Keratinocyte (primary cell): ENCODE data around the gene C5. TPM values are rescaled to one million over a fixed set of nuclear protein-coding genes. Genes with fewer than 3 reads are reported as not detected.

Experiments used
- DNase-seq: peaks from one replicate; pipeline ENCODE4 v3.0.0-alpha.2; 2011; ENCODE audit warnings: low read depth, missing footprints, low spot score
- FAIRE-seq: peaks from 2 replicates; lab custom pipeline; 2011; peaks lifted over from hg19 to GRCh38; lab: Jason Lieb, UNC
- H2AFZ ChIP-seq: 2 replicates; pipeline ENCODE4 v1.6.0; 2012; ENCODE audit warnings: low read length, control low read depth, inconsistent platforms; ENCODE audit not compliant: control insufficient read depth
- H3K27ac ChIP-seq: 2 replicates; pipeline ENCODE4 v1.5.1; 2011; ENCODE audit warnings: low read length; ENCODE audit not compliant: control insufficient read depth, insufficient read depth
- H3K27me3 ChIP-seq: 3 replicates; pipeline ENCODE4 v1.6.0; 2011; ENCODE audit warnings: low read length; ENCODE audit not compliant: control insufficient read depth, insufficient read depth; ENCODE audit errors: extremely low read depth
- H3K36me3 ChIP-seq, 2 experiments: 2 replicates in 1 of 2; 3 replicates in 1 of 2; pipeline ENCODE4 v1.5.1; 2011; ENCODE audit warnings: low read length in 2 of 2, mild to moderate bottlenecking in 1 of 2; ENCODE audit not compliant: control insufficient read depth in 2 of 2, insufficient read depth in 2 of 2; ENCODE audit errors: extremely low read depth in 1 of 2
- H3K4me1 ChIP-seq: 3 replicates; pipeline ENCODE4 v1.5.1; 2011; ENCODE audit warnings: low read length; ENCODE audit not compliant: control insufficient read depth, insufficient read depth; ENCODE audit errors: extremely low read depth
- H3K4me2 ChIP-seq: 3 replicates; pipeline ENCODE4 v1.6.0; 2011; ENCODE audit warnings: low read depth, low read length; ENCODE audit not compliant: control insufficient read depth, insufficient read depth; ENCODE audit errors: extremely low read depth
- H3K4me3 ChIP-seq, 3 experiments: fragments of 200-600 bp in 1 of 3; sonication (generic) in 1 of 3; 2 replicates in 2 of 3; 3 replicates in 1 of 3; pipeline ENCODE4 v1.5.1; 2011 to 2016; ENCODE audit warnings: low read length in 3 of 3, mild to moderate bottlenecking in 3 of 3, control low read depth in 2 of 3, inconsistent platforms in 1 of 3, low read depth in 1 of 3, mixed read lengths in 1 of 3, mixed run types in 1 of 3, moderate library complexity in 1 of 3; ENCODE audit not compliant: control insufficient read depth in 2 of 3, insufficient read depth in 2 of 3; ENCODE audit errors: extremely low read depth in 1 of 3
- H3K79me2 ChIP-seq: 2 replicates; pipeline ENCODE4 v1.6.0; 2012; ENCODE audit warnings: low read length; ENCODE audit not compliant: control insufficient read depth, insufficient read depth
- H3K9ac ChIP-seq: 3 replicates; pipeline ENCODE4 v1.6.0; 2011; ENCODE audit warnings: low read length; ENCODE audit not compliant: control insufficient read depth, insufficient read depth; ENCODE audit errors: extremely low read depth
- H3K9me1 ChIP-seq: 3 replicates; pipeline ENCODE4 v1.6.0; 2011; ENCODE audit warnings: low read length; ENCODE audit not compliant: control insufficient read depth, insufficient read depth; ENCODE audit errors: extremely low read depth
- H3K9me3 ChIP-seq: 2 replicates; pipeline ENCODE4 v1.5.1; 2012; ENCODE audit warnings: low read depth, low read length; ENCODE audit not compliant: control insufficient read depth
- H4K20me1 ChIP-seq: 3 replicates; pipeline ENCODE4 v1.6.0; 2011; ENCODE audit warnings: low read length; ENCODE audit not compliant: control insufficient read depth, insufficient read depth; ENCODE audit errors: extremely low read depth
- CTCF ChIP-seq, 3 experiments: IDR thresholded peaks in 1 of 3; conservative IDR thresholded peaks in 1 of 3; optimal IDR thresholded peaks in 1 of 3; 2 replicates in 2 of 3; 3 replicates in 1 of 3; pipeline versions ENCODE3 to v1.5.1; 2011; ENCODE audit warnings: low read length in 3 of 3, mild to moderate bottlenecking in 3 of 3, moderate library complexity in 2 of 3, control low read depth in 1 of 3, inconsistent platforms in 1 of 3; ENCODE audit not compliant: insufficient read depth in 2 of 3; ENCODE audit errors: extremely low read depth in 1 of 3
- EZH2 ChIP-seq: IDR thresholded peaks from one replicate; pipeline ENCODE4 v1.6.1; 2012; ENCODE audit warnings: inconsistent platforms, mild to moderate bottlenecking, low read length, moderate library complexity
- dilution Hi-C: fragments of 300-500 bp; cut with MboI; formaldehyde crosslinking; loops from one replicate; pipeline ENCODE4 v1.7.0; 2020; ENCODE audit warnings: low sequenced_read_pairs; ENCODE audit not compliant: extremely low pct_ligation_motif_present
- polyA plus RNA-seq, 5 experiments: library from polyadenylated mRNA; depleted of rRNA in 3 of 5; stranded (reverse) in 3 of 5; stranded (forward) in 1 of 5; unstranded in 1 of 5; fragments of >200 nt; gene quantifications; 1 replicate in 1 of 5; 2 replicates in 3 of 5; 3 replicates in 1 of 5; pipeline versions ENCODE4 v1.2.1 to v1.2.3, GENCODE V29; 2011 to 2012; ENCODE audit warnings: missing spikeins in 2 of 5, low read depth in 1 of 5, low replicate concordance in 1 of 5

The C5 gene
- polyA plus RNA-seq, 1 donor (not counting 4 experiments of a cell fraction or from before 2014, with no cell fraction given) = 0.76 TPM

DNA sequence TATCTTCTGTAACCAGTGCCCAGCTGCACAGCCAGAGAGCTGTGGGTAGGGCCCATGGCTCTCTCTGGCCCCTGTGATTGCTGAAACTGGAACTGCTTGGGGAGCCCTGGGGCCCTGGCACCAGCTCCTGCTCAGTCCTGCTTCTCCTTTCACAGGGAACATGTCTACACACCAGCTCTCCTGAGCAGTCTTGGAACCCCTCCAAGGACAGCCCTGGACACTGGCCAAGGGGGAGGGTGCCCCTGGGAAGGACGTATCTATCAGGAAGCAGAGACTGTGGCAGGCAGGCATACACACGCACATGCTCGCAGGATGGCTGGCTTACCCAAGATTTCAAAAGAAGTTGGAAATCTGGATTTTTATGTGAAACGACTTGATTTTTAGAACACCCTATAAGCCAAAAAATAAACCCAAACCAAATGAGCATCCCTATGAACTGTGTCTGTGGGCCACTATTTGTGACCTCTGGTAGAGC, 114.7 kb downstream of the C5 start:
- peak overlapping the region; percentile 91 for H3K4me2 ChIP-seq
- dilution Hi-C loops = no loop called here

DNA sequence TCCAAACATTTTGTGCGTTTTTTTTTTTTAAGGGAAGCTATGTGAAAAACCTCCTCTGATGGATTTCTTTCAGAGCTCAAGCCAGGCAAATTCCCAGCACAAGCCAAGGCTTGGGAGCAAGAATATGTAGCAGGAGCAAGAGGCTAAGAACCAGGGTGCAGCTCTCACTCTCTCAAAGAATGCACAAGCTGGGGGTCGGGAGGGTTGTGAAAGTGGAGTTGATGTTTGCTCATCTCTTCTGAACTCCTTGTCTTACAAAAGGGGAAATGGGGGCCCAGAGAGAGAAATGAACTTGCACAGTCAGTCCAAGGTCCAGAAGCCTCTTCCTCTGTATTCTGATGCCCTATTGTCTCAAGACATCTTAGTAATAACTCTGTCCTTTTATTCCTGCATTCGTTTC, 115.8 kb downstream of the C5 start:
- H3K27ac ChIP-seq = peak overlapping the region; percentile 93
- dilution Hi-C loops = no loop called here
- H3K36me3 ChIP-seq = no peaks in the 10 kb centered on the region
- DNase-seq (no peak), FAIRE-seq (no peak)
- TF ChIP-seq EZH2 (no peak), CTCF (optimal IDR thresholded peaks at IDR 0.05 in 1 of 3, IDR thresholded peaks at IDR 0.05 in 1 of 3, conservative IDR thresholded peaks at IDR 0.05 in 1 of 3; ENCODE audit: extremely low read depth in 1 of 3, insufficient read depth in 2 of 3, low read length in 3 of 3) (no peak)
- no peaks in the 10 kb centered on the region for H3K27me3 ChIP-seq
- H3K9me3 ChIP-seq = no peaks in the 10 kb centered on the region
- H3K4me1 ChIP-seq = peaks cover 40% of the 10 kb centered on the region
- H2AFZ ChIP-seq = no peak overlapping the region
- no peaks in the 10 kb centered on the region for H3K79me2 ChIP-seq
- no peak overlapping the region for H3K9ac ChIP-seq
- no peaks in the 10 kb centered on the region for H4K20me1 ChIP-seq
- no peak overlapping the region for H3K4me3 ChIP-seq
- H3K9me1 ChIP-seq = no peaks in the 10 kb centered on the region
- H3K4me2 ChIP-seq = no peak overlapping the region

More for the DNA sequence above, 114.7 kb downstream of the C5 start:
- H3K9me3 ChIP-seq = no peaks in the 10 kb centered on the region
- no peak for TF ChIP-seq EZH2
- TF ChIP-seq CTCF (optimal IDR thresholded peaks at IDR 0.05 in 1 of 3, IDR thresholded peaks at IDR 0.05 in 1 of 3, conservative IDR thresholded peaks at IDR 0.05 in 1 of 3; ENCODE audit: extremely low read depth in 1 of 3, insufficient read depth in 2 of 3, low read length in 3 of 3) = no peak
- FAIRE-seq (peak; percentile 83), DNase-seq (peak; percentile 96)
- no peaks in the 10 kb centered on the region for H3K36me3 ChIP-seq
- peak overlapping the region; percentile 79 for H3K9ac ChIP-seq
- H2AFZ ChIP-seq = peak overlapping the region; percentile 42
- H3K27ac ChIP-seq = peak overlapping the region; percentile 93
- no peaks in the 10 kb centered on the region for H3K27me3 ChIP-seq
- peaks cover 38% of the 10 kb centered on the region for H3K4me1 ChIP-seq
- no peaks in the 10 kb centered on the region for H3K79me2 ChIP-seq
- no peaks in the 10 kb centered on the region for H3K9me1 ChIP-seq
- no peaks in the 10 kb centered on the region for H4K20me1 ChIP-seq
- peak overlapping the region in 2 of 3 experiments; percentile 53 to 63 for H3K4me3 ChIP-seq
